T-helper 2 cell (primary cell): ENCODE results near the gene DDX3X.
"Not testable (repeated sequence)": the region's sequence is repeated elsewhere in the genome, so short reads cannot be mapped to it uniquely, and the experiment has no call there.

Experiments used
- DNase-seq, 5 experiments: peaks; one replicate each; pipeline versions ENCODE4 v3.0.0 to v3.0.0-alpha.2; 2012 to 2022

DDX3X gene

DNA sequence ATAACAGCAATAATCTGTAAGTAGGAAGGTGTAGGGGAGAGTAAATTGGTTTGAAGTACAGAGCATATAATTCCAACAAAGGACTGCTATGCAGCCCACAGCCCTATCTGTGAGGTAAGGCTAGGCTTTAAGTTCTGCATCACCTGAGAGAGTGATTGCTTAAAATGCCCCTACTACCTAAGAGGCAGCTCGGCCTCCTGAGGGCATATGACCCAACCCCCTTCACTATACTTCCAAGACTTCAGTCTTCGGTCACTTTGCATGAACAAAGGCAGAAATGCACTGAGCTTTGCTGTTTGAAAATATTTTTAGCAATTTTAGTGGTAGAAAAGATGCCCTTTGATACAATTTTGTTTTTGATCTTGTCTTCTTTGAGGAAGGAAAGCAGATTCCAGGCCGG lies 4.9 kb upstream of the DDX3X start:
- no peak for DNase-seq

DNA sequence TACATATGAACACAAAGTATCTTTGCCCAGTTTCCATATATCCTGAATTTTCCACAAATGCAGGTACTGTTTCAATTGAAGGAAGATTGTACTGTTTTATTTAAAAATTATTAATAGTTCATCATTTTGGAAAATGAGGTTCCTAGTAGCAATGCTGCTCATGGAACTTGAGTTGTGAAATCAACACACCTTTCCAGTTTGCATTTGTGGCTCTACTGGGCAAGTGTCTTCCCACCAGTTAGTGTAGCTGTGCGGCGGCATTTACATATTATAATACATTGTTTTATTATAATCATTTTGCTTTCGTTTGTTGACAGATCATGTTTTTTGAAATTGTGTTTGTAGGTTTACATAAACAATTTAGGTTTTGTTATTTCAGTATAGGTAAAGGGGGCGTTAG lies 2.0 kb upstream of the DDX3X start:
- no peak for DNase-seq

DNA sequence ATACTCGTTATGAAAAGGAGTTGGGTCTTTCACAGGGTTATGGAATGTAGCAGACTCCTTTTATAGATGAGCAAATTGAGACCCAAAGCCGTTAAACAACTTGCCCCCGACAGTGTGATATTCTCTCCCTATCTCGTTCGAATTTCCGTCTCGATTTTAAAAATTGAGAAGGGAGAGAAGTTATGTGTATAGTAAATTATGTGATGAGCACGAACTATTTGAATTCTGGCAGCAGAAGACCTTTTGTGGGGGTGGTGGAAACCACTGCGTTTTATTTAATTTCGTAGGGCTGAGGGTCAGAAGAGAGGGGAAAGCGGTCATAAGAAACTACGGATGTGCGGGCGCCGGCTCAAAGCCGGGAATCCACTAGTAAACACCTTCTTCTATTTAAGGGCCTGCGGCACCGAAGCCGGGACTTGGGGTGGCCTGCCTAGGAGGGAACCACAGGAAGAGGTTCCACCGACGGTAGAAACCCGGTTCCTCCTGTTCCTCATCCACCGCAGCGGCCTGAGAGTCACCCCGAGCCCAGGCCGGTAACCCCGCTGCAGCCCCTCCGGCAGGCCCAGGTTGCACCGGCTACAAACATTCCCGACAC lies 1.5 kb upstream of the DDX3X start:
- DNase-seq, result peak in 2 of 5 experiments; percentile 4 to 50

DNA sequence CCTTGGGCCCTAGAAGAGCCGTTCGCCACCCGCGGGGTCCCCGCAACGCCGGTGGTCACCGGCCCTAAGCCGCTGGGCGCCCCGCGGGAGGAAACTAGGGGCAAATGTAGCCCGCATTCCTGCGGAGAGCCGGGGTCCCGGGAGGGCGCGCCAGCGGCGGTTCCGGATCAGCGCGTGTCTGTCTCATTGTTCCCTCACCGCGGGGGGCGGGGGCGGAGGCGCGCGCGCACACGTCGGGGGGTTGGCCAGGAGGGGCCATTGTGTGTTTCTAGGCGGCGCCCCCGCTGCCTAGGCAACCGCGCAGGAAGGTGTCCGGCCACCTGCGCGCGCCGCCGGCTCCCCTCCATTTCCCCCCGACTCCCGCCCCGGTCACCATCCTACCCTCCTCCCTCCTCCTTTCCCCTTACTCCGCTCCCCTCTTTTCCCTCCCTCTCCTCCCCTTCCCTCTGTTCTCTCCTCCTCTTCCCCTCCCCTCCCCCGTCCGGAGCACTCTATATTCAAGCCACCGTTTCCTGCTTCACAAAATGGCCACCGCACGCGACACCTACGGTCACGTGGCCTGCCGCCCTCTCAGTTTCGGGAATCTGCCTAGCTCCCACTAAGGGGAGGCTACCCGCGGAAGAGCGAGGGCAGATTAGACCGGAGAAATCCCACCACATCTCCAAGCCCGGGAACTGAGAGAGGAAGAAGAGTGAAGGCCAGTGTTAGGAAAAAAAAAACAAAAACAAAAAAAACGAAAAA lies 789 bp upstream of the DDX3X start:
- peak; percentile 64 to 93 (median 81) for DNase-seq

DNA sequence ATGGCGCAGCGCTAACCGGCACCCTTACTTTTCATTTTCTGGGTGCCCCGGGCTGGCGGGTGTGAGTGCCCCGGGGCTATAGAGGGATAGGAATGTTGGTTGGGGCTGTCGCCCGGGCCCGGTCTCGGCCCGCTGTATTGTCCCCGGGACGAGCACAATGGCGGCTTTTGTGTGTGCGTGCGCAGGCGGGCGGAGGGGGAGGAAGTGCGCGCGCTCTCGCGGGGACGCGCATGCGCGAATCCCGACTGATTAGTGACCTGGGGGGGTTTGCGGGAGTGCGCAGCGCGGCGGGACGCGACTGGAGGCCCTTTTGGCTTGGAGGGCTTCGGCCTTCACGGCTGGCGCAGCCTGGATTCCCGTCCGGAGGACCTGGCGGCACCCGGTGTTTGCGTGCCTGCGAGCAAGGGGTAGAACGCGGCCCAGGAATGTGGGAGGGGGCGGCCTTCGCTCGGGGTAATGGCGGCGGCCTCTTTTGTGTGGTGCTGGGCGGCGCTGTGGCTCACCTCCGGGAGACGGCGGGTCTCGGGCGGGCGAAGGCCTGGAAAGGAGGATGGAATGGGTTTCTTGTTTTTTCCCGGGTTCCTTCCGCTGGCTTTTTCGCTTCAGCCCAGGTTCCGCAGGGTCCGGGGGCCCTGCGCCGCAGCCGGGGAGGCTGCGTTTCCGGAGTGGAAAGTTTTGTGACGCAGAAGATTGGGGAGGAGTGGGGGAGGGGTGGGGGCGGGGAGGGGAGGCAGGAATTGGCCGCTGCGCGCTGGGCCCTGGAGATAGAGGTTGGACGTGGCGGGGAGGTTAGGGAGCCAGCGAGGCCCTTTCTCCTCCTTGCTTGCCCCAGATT lies 618 bp downstream of the DDX3X start:
- DNase-seq, result peak; percentile 53 to 87 (median 69)

DNA sequence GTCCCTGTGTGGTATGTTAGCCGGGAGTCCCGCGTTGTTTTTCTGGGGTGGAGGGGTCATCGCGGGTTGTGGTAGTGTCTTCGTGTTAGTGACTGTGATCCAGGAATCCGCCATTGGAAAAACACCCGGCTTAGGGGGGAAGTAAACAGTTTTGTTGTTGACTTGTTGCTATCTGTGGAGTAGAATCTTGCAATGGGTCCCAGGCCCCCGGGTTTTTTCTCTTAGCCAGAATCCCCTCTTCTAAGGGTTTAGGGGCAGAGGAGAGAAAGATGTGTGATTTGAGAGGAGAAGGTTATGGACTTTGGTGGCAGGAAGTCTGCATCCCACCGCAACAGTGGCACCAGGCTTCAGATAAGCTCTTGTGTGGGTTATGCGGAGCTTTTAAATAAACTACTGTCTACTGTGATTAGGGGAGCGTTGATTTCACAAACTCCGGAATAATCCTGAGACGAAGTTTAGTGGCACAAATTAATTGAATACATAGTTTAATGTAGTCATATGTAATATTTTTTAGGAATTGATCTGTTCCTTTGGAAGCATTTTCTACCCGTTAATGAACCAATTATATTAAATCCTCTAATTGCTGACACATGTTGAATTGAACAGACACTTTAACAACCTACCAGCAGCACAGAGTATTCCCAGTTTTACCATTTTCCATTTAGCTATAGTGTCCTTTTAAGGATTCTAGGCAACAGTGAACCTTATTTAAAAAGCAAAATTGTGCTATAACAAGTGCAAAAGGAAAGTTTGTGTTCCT lies 1.4 kb downstream of the DDX3X start:
- DNase-seq, result peak in 1 of 5 experiments; percentile 40

DNA sequence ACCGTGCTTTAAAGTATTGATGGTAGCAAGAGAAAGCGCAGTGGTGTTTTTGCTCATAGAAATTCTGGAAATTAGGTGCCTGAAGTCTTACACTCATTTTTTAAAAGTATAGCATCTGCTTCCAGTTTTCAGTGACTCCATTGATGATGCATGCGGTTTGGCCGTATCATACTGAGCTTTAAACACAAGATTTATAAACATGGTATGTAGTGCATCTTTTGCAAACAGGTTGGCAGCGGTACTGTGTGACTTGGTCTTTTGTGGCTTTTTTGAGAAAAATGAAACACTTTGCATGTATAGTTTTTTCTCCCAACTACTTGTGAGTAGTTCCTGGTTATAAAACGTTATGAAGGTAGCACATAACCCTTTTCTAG lies 2.0 kb downstream of the DDX3X start:
- peak in 1 of 5 experiments; percentile 44 for DNase-seq

DNA sequence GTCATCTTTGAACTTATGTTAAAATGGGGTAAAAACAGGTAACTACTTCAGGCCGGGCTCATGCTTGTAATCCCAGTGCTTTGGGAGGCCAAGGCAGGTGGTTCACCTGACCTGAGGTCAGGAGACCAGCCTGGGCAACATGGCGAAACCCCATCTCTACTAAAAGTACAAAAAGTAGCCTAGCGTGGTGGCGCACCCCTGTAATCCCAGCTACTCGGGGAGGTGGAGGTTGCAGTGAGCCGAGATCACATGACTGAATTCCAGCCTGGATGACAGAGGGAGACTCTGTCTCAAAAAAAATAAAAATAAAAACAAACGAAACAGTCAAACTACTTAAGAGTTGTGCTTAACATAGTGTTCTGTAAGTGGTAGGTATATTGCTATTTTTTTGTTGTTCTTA lies 2.5 kb downstream of the DDX3X start:
- DNase-seq, result no peak

DNA sequence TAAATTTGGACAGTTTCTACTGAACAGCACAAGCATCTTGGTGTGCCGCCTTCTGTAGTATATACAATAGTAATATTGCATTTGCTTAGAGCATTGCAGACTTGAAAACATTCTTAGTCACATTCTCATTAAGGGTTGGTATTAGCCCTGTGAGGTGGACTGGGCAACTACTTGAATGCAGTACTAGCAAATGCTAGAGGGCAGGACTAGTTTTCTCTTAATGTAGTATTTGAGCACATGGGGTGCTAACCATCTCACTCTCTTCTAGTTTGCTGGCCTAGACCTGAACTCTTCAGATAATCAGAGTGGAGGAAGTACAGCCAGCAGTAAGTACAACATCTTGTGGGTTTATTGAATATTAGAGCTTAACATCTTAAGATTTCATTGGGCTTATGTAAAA lies 3.2 kb downstream of the DDX3X start:
- DNase-seq, result no peak

DNA sequence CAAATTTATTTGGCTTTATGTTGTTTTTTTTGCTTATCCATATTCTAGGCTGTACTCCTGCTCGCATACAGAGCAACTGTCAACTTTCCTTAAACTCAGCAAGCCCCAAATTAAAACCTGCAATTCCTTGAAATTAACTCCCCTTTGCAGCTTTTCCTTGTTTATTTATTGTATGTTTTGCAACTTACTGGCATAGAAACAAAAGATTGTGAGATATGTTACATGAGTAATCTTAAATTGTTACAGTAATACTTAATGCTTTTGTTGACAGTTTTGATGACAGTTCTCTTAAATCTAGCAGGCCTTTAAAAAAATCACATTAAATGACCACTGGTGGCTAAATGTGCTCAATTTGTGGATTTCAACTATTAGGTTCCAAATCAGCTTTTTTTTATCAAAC lies 4.5 kb downstream of the DDX3X start:
- no peak for DNase-seq

DNA sequence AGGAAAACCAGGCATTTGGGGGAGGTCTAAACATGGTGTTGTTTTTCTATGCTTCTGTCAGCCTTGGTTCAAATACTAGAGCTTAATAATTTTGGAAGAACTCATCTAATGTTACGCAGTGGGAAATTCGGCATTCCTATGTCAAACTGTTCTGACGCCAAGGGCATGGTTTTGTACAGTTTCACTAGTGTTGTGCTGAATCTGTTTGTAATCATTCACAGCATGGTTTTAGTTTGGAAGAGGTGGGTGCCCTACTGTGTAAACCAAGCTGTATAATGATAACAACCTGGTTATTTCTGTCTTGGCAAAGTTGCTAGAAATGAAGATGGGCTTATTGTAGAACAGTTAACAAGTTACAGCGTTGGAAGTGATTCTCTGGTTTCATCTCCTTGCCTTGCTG lies 5.2 kb downstream of the DDX3X start:
- DNase-seq, result no peak

DNA sequence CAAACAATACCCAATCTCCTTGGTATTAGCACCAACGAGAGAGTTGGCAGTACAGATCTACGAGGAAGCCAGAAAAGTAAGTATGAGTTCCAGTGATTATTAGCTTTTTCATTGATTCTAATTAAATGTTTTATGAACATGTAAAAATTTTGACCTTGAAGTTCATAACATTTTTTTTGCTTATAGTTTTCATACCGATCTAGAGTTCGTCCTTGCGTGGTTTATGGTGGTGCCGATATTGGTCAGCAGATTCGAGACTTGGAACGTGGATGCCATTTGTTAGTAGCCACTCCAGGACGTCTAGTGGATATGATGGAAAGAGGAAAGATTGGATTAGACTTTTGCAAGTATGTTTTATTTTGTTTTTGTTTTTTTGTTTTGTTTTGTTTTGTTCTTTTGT lies 10.1 kb downstream of the DDX3X start:
- DNase-seq, result no peak

DNA sequence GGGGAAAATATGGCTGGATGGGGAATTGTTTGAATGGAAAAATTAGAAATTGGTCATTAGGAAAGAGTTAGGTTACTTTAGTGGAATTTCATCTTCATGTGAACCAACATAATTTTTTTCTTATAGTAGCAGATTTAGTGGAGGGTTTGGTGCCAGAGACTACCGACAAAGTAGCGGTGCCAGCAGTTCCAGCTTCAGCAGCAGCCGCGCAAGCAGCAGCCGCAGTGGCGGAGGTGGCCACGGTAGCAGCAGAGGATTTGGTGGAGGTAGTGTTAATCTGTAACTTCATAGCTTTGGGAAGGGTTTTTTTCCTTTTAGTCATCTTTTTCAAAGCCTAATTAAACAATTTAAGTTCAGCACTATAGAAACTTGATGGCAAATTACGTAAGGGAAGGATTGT lies 13.2 kb downstream of the DDX3X start:
- DNase-seq, result no peak

DNA sequence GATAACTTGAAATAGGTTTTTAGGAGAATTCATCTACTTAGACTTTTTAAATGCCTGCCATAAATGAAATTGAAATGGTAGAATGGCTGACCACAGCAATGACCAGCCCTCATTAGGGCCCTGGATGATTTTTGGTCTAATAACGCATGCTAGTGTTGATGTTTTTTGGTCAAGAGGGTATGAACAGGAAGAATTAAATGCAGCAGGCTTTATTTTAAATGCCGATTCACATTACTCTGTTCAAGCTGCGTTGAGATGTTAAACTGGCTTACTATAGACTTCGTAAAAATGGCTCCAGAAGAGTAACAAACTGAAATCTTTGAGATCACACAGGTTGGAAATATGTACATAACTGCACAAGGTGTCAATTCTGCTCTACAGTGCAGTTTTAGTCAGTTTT lies 14.6 kb downstream of the DDX3X start:
- DNase-seq, result no peak

DNA sequence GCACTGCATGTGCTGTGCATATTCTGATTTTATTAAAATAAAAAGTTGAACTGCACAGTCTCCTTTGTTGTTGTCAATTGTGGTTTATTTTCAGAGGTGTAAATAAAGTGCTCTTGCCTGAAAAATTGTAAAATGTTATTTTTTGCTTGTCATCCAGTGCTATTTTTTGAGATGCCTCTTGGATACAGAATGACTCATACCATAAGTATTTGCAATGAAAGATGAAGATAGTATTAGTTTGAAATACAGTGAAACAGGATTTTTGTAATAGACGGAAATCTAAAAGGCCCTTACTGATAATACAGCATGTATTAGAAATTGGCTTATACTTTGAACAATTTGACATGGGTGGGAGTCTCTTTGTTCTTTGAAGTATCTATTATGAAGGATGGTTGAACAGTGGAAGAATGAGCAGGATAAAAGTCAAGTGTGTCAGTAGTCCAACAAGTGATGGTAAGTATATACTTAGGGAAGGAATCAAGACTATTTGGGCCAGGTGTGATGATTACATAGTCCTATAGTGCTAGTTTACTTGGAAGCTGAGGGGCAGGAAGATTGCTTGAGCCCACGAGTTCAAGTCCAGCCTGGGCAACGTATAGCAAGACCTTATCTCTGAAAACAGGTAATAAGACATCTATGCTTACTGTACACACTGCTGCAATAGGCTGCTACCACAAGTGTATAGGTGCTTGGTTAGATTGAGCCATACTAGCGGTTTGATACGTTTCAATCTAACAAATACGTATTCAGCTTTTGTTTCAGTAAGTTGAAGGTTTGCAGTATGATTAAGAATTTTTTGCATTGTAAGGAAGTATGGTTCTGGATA lies 16.4 kb downstream of the DDX3X start:
- peak in 1 of 5 experiments; percentile 38 for DNase-seq

DNA sequence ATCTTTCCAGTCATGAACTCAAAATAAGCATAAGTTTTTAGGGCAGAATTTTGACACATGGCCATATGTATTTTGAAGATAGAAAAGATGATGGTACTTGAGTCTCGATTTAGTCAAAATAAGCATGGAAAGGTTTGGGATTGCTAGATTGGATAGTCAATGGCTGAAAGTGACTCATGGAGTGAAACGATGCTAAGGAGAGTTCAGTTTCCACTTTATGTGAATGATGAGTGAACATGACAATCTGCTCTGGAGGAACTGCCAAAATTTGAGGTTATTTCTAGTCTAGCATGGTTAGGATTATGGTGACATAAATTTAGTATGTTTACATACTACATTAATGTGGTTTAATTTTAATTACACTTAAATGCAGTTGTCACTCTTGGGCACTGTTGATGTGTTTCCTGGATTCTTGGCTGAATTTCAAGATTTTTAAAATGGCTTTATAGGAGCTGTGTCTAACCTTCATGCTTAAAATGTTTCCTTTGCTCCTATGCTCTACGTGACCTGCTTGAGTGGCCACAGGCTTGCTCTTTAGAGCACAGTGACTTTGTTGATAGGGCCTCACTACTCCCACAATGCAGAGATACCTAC lies 17.1 kb downstream of the DDX3X start:
- no peak for DNase-seq

DNA sequence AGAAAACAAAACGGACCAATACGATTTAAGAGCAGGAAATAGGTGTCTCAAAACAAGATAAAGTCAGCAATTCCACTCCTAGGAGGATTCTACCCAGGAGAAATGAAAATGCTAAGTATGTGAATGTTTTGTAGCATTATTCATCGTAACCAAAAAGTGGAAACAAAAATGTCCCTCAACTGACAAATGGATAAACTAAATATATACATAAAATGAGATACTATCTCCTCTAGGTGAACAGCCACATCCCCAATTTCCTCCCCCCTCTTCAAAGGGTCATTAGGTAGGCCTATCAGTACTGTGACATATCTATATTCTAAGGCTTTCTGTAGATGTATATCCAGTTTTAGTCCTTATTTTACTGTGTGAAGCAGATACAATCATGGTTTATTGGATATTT lies 18.0 kb downstream of the DDX3X start:
- DNase-seq, result no peak

DNA sequence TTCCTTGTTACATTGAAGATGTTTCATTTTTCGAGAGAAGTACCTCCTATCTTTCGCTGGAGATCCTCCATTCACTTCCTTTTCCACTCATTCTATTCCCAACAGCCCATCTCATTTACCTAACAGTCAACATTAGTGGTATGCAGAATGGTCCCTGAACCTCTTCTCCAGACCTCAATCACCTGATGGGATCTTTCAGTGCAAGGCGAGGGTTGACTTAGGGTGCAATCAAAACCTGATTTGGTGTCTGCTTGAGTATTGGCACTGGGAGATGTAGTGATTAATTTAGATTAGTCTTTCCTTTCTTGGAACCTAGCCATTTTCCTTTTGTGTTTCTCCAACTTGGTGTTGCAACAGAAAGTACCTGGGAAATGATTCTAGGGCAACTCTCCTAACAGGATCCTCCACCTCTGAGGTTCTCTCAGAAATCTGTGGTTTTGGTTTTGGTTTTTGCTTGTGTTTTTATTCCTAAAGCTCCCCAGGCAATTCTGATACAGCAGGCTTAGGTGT lies 18.4 kb downstream of the DDX3X start:
- no peak for DNase-seq

DNA sequence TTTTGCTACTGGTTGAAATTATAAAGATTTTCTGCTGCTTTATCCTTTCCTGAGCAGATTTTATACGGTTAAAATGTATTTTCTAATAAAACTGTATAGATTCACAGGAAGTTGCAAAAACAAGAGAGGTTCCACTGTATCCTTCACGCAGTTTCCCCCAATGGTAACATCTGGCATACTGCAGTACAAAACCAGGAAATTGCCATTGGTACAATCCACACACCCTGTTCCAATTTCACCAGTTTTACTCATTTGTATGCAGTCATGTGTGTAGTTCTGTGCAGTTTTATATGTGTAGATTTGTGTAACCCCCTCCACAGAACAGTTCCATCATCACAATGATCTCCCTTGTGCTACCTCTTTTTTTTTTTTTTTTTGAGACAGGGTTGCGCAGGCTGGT lies 20.0 kb downstream of the DDX3X start:
- no peak for DNase-seq

DNA sequence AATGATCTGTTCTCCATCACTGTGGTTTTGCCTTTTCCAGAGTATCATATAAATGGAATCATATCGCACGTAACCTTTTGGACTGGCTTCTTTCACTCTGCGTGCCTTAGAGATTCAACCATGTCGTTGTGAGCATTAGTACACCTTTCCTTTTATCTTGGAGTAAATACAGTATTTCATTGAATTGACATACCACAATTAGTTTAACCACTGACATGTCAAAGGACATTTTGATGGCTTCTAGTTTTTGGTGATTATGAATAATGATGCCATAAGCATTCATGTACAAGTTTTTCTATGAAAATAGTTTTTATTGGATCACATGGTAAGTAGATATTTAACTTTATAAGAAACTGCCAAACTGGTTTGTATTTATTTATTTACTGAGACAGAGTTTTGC lies 35.2 kb downstream of the DDX3X start:
- no peak for DNase-seq

DNA sequence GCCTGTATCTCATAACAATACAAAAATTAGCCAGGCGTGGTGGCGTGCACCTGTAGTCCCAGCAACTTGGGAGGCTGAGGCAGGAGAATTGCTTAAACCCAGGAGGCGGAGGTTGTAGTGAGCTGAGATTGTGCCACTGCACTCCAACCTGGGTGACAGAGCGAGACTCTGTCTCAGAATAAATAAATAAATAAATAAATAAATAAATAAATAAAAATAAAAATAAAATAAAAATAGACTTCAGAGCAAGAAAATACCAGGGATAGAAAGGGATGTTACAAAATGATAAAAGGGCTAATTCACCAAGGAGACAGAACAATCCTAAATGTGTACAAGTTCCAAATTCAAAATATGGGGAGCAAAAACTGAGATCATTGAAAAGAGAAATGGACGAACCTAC lies 37.6 kb downstream of the DDX3X start:
- DNase-seq, result not testable (repeated sequence)
